NCI-H2196 treated with DMSO at 0.1 percent for 48 hours (cell line): ENCODE results near the gene MED22.
"Not testable (repeated sequence)": the region's sequence is repeated elsewhere in the genome, so short reads cannot be mapped to it uniquely, and the experiment has no call there.

Source experiments
- DNase-seq: peaks from one replicate; lab custom pipeline; 2025; ENCODE audit not compliant: unreplicated experiment; lab: John Stamatoyannopoulos, UW

The MED22 gene

GRCh38 chr9:133377280-133377679, 29.3 kb upstream of the MED22 start:
- not testable (repeated sequence) for DNase-seq

- peak; percentile 89 for DNase-seq
Observed at GRCh38 chr9:133375724-133376654, 28.1 kb upstream of the MED22 start, which contains the start of the genes STKLD1 and SURF4. TSS of gene STKLD1 (plus strand) at chr9:133376366. CDS start at chr9:133376474, 108 bp downstream. TSS of gene SURF4 (minus strand) at chr9:133376060. CDS start at chr9:133375969, 91 bp downstream.

- DNase-seq, result no peak
Observed at GRCh38 chr9:133375116-133375723, 27.3 kb upstream of the MED22 start.

- no peak for DNase-seq
Observed at GRCh38 chr9:133374612-133375115, 26.7 kb upstream of the MED22 start.

GRCh38 chr9:133372144-133372543, 24.2 kb upstream of the MED22 start:
- no peak for DNase-seq

GRCh38 chr9:133371261-133371711, 23.4 kb upstream of the MED22 start:
- DNase-seq, result no peak

- no peak for DNase-seq
Observed at GRCh38 chr9:133370685-133371084, 22.8 kb upstream of the MED22 start.

- no peak for DNase-seq
Observed at GRCh38 chr9:133369933-133370332, 22.0 kb upstream of the MED22 start.

GRCh38 chr9:133369422-133369821, 21.5 kb upstream of the MED22 start:
- DNase-seq, result no peak

- no peak for DNase-seq
Observed at GRCh38 chr9:133368249-133368881, 20.4 kb upstream of the MED22 start.

GRCh38 chr9:133367778-133368177, 19.8 kb upstream of the MED22 start:
- no peak for DNase-seq

- no peak for DNase-seq
Observed at GRCh38 chr9:133367221-133367620, 19.3 kb upstream of the MED22 start.

- DNase-seq, result no peak
Observed at GRCh38 chr9:133366435-133366834, 18.5 kb upstream of the MED22 start.

- no peak for DNase-seq
Observed at GRCh38 chr9:133362359-133363044, 14.6 kb upstream of the MED22 start.

GRCh38 chr9:133361507-133362092, 13.7 kb upstream of the MED22 start:
- DNase-seq, result no peak

GRCh38 chr9:133360400-133361393, 12.8 kb upstream of the MED22 start:
- DNase-seq, result no peak

- no peak for DNase-seq
Observed at GRCh38 chr9:133359399-133360175, 11.7 kb upstream of the MED22 start.

GRCh38 chr9:133357656-133358055, 9.7 kb upstream of the MED22 start:
- no peak for DNase-seq
